Hepatocyte (in vitro differentiated cells): Measurements from ENCODE around the gene FBXO3.
"Not testable (repeated sequence)": the region's sequence is repeated elsewhere in the genome, so short reads cannot be mapped to it uniquely, and the experiment has no call there.

Experiments used
- EZH2 ChIP-seq: fragments of 200-600 bp; sonication (generic); IDR thresholded peaks from 2 replicates; pipeline ENCODE4 v1.6.1; 2016; ENCODE audit warnings: antibody characterized with exemption, mild to moderate bottlenecking, borderline replicate concordance
- EZH2phosphoT487 ChIP-seq: fragments of 200-600 bp; sonication (generic); IDR thresholded peaks from one replicate; pipeline ENCODE4 v1.6.1; 2018; ENCODE audit warnings: antibody characterized with exemption, mild to moderate bottlenecking, low read depth, moderate library complexity; ENCODE audit not compliant: unreplicated experiment, severe bottlenecking
- TF ChIP-seq, protein P1 (sequence below): fragments of 200-600 bp; sonication (generic); IDR thresholded peaks from 2 replicates; pipeline ENCODE4 v1.5.1; 2016; ENCODE audit warnings: antibody characterized with exemption, mild to moderate bottlenecking; ENCODE audit not compliant: poor library complexity

DNA sequence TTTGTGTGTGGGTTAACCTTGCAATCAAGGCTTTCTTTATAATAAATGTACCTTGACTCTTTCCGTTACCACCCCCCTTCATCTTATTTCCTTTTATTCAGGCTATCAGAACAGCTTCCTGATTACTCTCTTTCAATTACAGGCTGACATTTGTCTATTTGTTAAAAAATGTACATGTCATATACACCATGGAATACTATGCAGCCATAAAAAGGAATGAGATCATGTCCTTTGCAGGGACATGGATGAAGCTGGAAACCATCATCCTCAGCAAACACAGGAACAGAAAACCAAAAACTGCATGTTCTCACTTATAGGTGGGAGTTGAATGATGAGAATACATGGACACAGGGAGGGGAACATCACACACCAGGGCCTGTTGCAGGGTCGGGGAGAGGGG is 13.8 kb upstream of the FBXO3 start:
- TF ChIP-seq, protein P1, sequence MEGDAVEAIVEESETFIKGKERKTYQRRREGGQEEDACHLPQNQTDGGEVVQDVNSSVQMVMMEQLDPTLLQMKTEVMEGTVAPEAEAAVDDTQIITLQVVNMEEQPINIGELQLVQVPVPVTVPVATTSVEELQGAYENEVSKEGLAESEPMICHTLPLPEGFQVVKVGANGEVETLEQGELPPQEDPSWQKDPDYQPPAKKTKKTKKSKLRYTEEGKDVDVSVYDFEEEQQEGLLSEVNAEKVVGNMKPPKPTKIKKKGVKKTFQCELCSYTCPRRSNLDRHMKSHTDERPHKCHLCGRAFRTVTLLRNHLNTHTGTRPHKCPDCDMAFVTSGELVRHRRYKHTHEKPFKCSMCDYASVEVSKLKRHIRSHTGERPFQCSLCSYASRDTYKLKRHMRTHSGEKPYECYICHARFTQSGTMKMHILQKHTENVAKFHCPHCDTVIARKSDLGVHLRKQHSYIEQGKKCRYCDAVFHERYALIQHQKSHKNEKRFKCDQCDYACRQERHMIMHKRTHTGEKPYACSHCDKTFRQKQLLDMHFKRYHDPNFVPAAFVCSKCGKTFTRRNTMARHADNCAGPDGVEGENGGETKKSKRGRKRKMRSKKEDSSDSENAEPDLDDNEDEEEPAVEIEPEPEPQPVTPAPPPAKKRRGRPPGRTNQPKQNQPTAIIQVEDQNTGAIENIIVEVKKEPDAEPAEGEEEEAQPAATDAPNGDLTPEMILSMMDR, result not testable (repeated sequence)
- TF ChIP-seq EZH2, EZH2phosphoT487: not testable (repeated sequence)
